DND-41 (cell line): ENCODE results near the gene FREM1.

Experiments
- ATAC-seq: fragments of 200-7000 bp; cut with Tn5 transposase; 3 replicates; pipeline ENCODE4 v1.9.1; 2021; ENCODE audit warnings: low read depth; ENCODE audit not compliant: insufficient read depth
- DNase-seq: peaks from one replicate; pipeline ENCODE4 v3.0.0-alpha.2; 2020
- H2AFZ ChIP-seq: 2 replicates; pipeline ENCODE4 v1.6.0; 2012; ENCODE audit warnings: low read depth, low read length
- H3K27ac ChIP-seq: 2 replicates; pipeline ENCODE4 v1.5.1; 2012; ENCODE audit warnings: low read length, inconsistent platforms
- H3K27me3 ChIP-seq: fragments of 200-600 bp; sonication (generic); 2 replicates; pipeline ENCODE4 v1.6.0; 2012; ENCODE audit warnings: low read length, mild to moderate bottlenecking, inconsistent platforms; ENCODE audit not compliant: insufficient read depth, poor library complexity
- H3K36me3 ChIP-seq: 2 replicates; pipeline ENCODE4 v1.5.1; 2012; ENCODE audit warnings: low read length, inconsistent platforms; ENCODE audit not compliant: insufficient read depth
- H3K4me1 ChIP-seq: 2 replicates; pipeline ENCODE4 v1.5.1; 2012; ENCODE audit warnings: mild to moderate bottlenecking, low read length; ENCODE audit not compliant: insufficient read depth
- H3K4me2 ChIP-seq: 2 replicates; pipeline ENCODE4 v1.6.0; 2012; ENCODE audit warnings: mild to moderate bottlenecking, moderate library complexity, low read length, inconsistent platforms; ENCODE audit not compliant: insufficient read depth
- H3K4me3 ChIP-seq, 2 experiments: fragments of 200-600 bp in 1 of 2; shearing (Covaris generic) in 1 of 2; 2 replicates each; pipeline ENCODE4 v1.5.1; 2012 to 2016; ENCODE audit warnings: inconsistent platforms in 2 of 2, low read length in 2 of 2, mild to moderate bottlenecking in 2 of 2, low read depth in 1 of 2, moderate library complexity in 1 of 2
- H3K79me2 ChIP-seq: 2 replicates; pipeline ENCODE4 v1.6.0; 2012; ENCODE audit warnings: low read length, inconsistent platforms; ENCODE audit not compliant: insufficient read depth
- H3K9ac ChIP-seq: 2 replicates; pipeline ENCODE4 v1.6.0; 2012; ENCODE audit warnings: low read depth, mild to moderate bottlenecking, inconsistent platforms, low read length, moderate library complexity
- H3K9me3 ChIP-seq: 2 replicates; pipeline ENCODE4 v1.5.1; 2012; ENCODE audit warnings: low read length, moderate library complexity, mild to moderate bottlenecking, inconsistent platforms; ENCODE audit not compliant: insufficient read depth, severe bottlenecking
- H4K20me1 ChIP-seq: 2 replicates; pipeline ENCODE4 v1.6.0; 2012; ENCODE audit warnings: low read length; ENCODE audit not compliant: insufficient read depth
- CTCF ChIP-seq: IDR thresholded peaks from 2 replicates; pipeline ENCODE4 v1.5.1; 2012; ENCODE audit warnings: borderline replicate concordance, low read length, moderate library complexity, mild to moderate bottlenecking; ENCODE audit not compliant: poor library complexity, severe bottlenecking; ENCODE audit errors: extremely low read depth
- EZH2 ChIP-seq: IDR thresholded peaks from 3 replicates; pipeline ENCODE4 v1.6.1; 2012; ENCODE audit warnings: borderline replicate concordance, low read depth, mild to moderate bottlenecking, moderate library complexity, low read length, inconsistent platforms; ENCODE audit not compliant: severe bottlenecking

FREM1 gene

GRCh38 chr9:14710804-14711203, 199.4 kb downstream of the FREM1 start:
- H3K79me2 ChIP-seq = no peaks in the 10 kb centered on the region
- no peaks in the 10 kb centered on the region for H3K27me3 ChIP-seq
- no peak overlapping the region for H3K4me3 ChIP-seq
- H2AFZ ChIP-seq = no peak overlapping the region
- no peaks in the 10 kb centered on the region for H4K20me1 ChIP-seq
- H3K4me2 ChIP-seq = no peak overlapping the region
- no peak overlapping the region for H3K27ac ChIP-seq
- DNase-seq (no peak), ATAC-seq (no peak)
- H3K36me3 ChIP-seq = no peaks in the 10 kb centered on the region
- no peak overlapping the region for H3K9ac ChIP-seq
- TF ChIP-seq CTCF (no peak), EZH2 (no peak)
- H3K9me3 ChIP-seq = no peaks in the 10 kb centered on the region
- H3K4me1 ChIP-seq = no peaks in the 10 kb centered on the region

GRCh38 chr9:14706530-14707140, 203.6 kb downstream of the FREM1 start:
- Histone ChIP-seq H4K20me1 (no peaks in the 10 kb centered on the region), H3K27me3 (no peaks in the 10 kb centered on the region), H2AFZ (no peak overlapping the region), H3K79me2 (no peaks in the 10 kb centered on the region), H3K4me2 (no peak overlapping the region), H3K9ac (no peak overlapping the region), H3K4me3 (no peak overlapping the region), H3K4me1 (no peaks in the 10 kb centered on the region), H3K9me3 (no peaks in the 10 kb centered on the region), H3K36me3 (no peaks in the 10 kb centered on the region), H3K27ac (no peak overlapping the region)
- DNase-seq (no peak), ATAC-seq (no peak)
- TF ChIP-seq EZH2 (no peak), CTCF (no peak)

GRCh38 chr9:14705079-14705478, 205.1 kb downstream of the FREM1 start:
- no peak overlapping the region for H3K4me2 ChIP-seq
- no peaks in the 10 kb centered on the region for H3K9me3 ChIP-seq
- TF ChIP-seq EZH2 (no peak), CTCF (no peak)
- H2AFZ ChIP-seq = no peak overlapping the region
- no peak for ATAC-seq
- no peaks in the 10 kb centered on the region for H3K4me1 ChIP-seq
- H3K9ac ChIP-seq = no peak overlapping the region
- H3K27me3 ChIP-seq = no peaks in the 10 kb centered on the region
- H4K20me1 ChIP-seq = no peaks in the 10 kb centered on the region
- DNase-seq = no peak
- H3K27ac ChIP-seq = no peak overlapping the region
- H3K4me3 ChIP-seq = no peak overlapping the region
- no peaks in the 10 kb centered on the region for H3K36me3 ChIP-seq
- H3K79me2 ChIP-seq = no peaks in the 10 kb centered on the region
